Gastrocnemius medialis (tissue), 4 donors: ENCODE data around the gene DOCK10.

Experiments
- POLR2A ChIP-seq, 2 donors: fragments of 450-650 bp; IDR thresholded peaks; one replicate each; pipeline ENCODE4 v1.6.1; 2017; ENCODE audit warnings: antibody characterized with exemption in 2 of 2, mild to moderate bottlenecking in 2 of 2, moderate library complexity in 2 of 2
- TF ChIP-seq, protein P1 (sequence below), 5 experiments: fragments of 450-650 bp in 3 of 5; fragments of 200-600 bp in 2 of 5; sonication (generic) in 2 of 5; IDR thresholded peaks in 4 of 5; conservative IDR thresholded peaks in 1 of 5; 1 replicate in 4 of 5; 2 replicates in 1 of 5; pipeline ENCODE4 v1.5.1; 2016 to 2019; ENCODE audit warnings: antibody characterized with exemption in 5 of 5, mild to moderate bottlenecking in 3 of 5, moderate library complexity in 3 of 5

DNA sequence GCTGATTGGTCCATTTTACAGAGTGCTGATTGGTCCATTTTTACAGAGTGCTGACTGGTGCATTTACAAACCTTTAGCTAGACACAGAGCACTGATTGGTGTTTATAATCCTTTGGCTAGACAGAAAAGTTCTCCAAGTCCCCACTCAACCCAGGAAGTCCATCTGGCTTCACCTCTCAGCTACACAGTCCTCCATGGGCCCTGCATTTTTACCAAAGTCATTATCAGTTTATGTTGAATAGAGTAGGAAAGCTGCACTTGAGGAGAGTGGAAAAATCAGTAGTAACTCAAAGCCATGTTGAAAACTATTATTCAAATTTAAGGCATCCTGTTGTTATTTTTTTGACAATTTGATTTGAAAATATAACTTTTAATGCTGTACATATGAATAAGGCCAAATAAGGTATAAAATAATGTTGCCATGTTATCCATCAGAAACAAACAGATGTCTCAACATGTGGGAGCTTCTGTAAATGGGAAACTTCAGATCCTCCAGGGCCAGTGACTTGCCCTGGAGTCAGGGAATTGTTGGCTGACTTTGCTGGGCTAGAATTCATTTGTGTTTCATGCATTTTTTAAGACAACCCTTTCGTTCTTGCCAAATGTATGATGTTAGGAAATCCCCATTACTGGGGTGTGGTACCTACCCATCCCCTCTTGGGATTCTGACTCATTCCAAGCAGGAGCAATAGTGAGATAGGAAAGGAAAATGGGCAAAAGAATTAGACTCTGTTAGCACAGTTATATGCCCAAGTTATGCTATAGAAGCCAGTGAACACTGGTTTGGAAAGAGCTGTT is 288.3 kb downstream of the DOCK10 start:
- TF ChIP-seq, protein P1, sequence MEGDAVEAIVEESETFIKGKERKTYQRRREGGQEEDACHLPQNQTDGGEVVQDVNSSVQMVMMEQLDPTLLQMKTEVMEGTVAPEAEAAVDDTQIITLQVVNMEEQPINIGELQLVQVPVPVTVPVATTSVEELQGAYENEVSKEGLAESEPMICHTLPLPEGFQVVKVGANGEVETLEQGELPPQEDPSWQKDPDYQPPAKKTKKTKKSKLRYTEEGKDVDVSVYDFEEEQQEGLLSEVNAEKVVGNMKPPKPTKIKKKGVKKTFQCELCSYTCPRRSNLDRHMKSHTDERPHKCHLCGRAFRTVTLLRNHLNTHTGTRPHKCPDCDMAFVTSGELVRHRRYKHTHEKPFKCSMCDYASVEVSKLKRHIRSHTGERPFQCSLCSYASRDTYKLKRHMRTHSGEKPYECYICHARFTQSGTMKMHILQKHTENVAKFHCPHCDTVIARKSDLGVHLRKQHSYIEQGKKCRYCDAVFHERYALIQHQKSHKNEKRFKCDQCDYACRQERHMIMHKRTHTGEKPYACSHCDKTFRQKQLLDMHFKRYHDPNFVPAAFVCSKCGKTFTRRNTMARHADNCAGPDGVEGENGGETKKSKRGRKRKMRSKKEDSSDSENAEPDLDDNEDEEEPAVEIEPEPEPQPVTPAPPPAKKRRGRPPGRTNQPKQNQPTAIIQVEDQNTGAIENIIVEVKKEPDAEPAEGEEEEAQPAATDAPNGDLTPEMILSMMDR (IDR thresholded peaks at IDR 0.05 in 4 of 5, conservative IDR thresholded peaks at IDR 0.05 in 1 of 5), result no peak
- no peak for TF ChIP-seq POLR2A (IDR thresholded peaks at IDR 0.05)
